BJ (cell line): ENCODE measurements around the gene TCF15. TPM values are rescaled to one million over a fixed set of nuclear protein-coding genes. Genes with fewer than 3 reads are reported as not detected.

Experiments used
- CTCF ChIA-PET: fragments of 350-600 bp; formaldehyde crosslinking; extraction: SDS; loops from one replicate; lab custom pipeline; 2021; ENCODE audit warnings: antibody characterized with exemption, inconsistent platforms; lab: Yijun Ruan, JAX
- POLR2A ChIA-PET: fragments of 300-600 bp; sonication (Branson Sonifier 250); formaldehyde crosslinking; extraction: SDS; loops from one replicate; lab custom pipeline; 2021; ENCODE audit warnings: antibody characterized with exemption; lab: Charles Lee
- DNase-seq: peaks from one replicate; pipeline ENCODE4 v3.0.0-alpha.2; 2011; ENCODE audit warnings: low read depth
- H3K27me3 ChIP-seq: 2 replicates; pipeline ENCODE4 v1.6.0; 2011; ENCODE audit warnings: low read length; ENCODE audit not compliant: control insufficient read depth, insufficient read depth
- H3K36me3 ChIP-seq: 2 replicates; pipeline ENCODE4 v1.5.1; 2011; ENCODE audit warnings: low read length; ENCODE audit not compliant: control insufficient read depth, insufficient read depth
- H3K4me3 ChIP-seq: 2 replicates; pipeline ENCODE4 v1.5.1; 2011; ENCODE audit warnings: low read depth, mild to moderate bottlenecking, control low read depth, low read length
- CTCF ChIP-seq: IDR thresholded peaks from 2 replicates; pipeline ENCODE4 v1.5.1; 2011; ENCODE audit warnings: low read depth, mild to moderate bottlenecking, control low read depth, inconsistent platforms, low read length, moderate library complexity; ENCODE audit not compliant: insufficient read depth
- polyA plus RNA-seq: library from polyadenylated mRNA; depleted of rRNA; stranded (reverse); fragments of >200 nt; gene quantifications from 2 replicates; pipeline ENCODE4 v1.2.3, GENCODE V29; 2011

The TCF15 gene
- polyA plus RNA-seq, 1 experiment: not detected

GRCh38 chr20:641516-641875, 31.4 kb upstream of the TCF15 start:
- no peak for TF ChIP-seq CTCF
- Histone ChIP-seq H3K36me3 (peaks cover 1% of the 10 kb centered on the region), H3K27me3 (no peaks in the 10 kb centered on the region), H3K4me3 (no peak overlapping the region)
- ChIA-PET CTCF (interaction anchor here (1.0 to 1.5 kb wide), 2 partner anchors 12 to 26 kb away, joined by 3 to 4 read pairs; no protein-coding TSS in a partner anchor), POLR2A (no interaction called here)
- no peak for DNase-seq

- no peaks in the 10 kb centered on the region; the same call in 1 of the 2 replicates for H3K36me3 ChIP-seq
- POLR2A ChIA-PET: no interaction called here
- H3K27me3 ChIP-seq: 0 out of 2 replicates have a peak, but pooled peaks cover 4% of the 10 kb centered on the region
- no peak for TF ChIP-seq CTCF
- no peak overlapping the region for H3K4me3 ChIP-seq
- CTCF ChIA-PET: interaction anchor here (0.8 to 2.1 kb wide), 4 partner anchors 11 to 99 kb away, joined by 3 to 4 read pairs (median 4); no protein-coding TSS in a partner anchor
- no peak for DNase-seq
Observed at GRCh38 chr20:640674-641515, 30.8 kb upstream of the TCF15 start.

- Histone ChIP-seq H3K36me3 (no peaks in the 10 kb centered on the region), H3K27me3 (peaks cover 16% of the 10 kb centered on the region; the same call in 1 of the 2 replicates), H3K4me3 (no peak overlapping the region)
- DNase-seq: no peak
- no peak for TF ChIP-seq CTCF
- CTCF ChIA-PET: interaction anchor here (1.5 kb wide), 1 partner anchor 9 kb away, joined by 6 read pairs; no protein-coding TSS in a partner anchor
- POLR2A ChIA-PET: no interaction called here
Observed at GRCh38 chr20:638579-638978, 28.5 kb upstream of the TCF15 start.

DNA sequence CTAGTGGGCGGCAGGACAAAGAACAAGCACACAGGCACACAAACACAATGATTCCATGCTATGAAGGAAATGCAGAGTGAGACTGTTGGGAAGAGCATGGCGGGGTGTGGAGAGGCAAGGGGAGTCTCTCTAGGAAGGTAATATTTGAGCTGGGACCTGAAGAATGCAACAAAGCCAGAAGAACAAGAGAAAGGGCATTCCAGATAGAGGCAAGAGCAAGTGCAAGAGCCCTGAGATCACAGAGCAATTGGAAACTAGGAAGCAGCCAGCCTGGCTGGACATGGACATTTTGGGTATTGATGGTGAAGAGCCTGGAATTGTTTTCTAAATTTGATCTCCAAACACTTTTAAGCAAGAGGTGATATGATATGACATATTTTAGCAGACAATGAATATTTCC, 27.4 kb upstream of the TCF15 start:
- POLR2A ChIA-PET: no interaction called here
- H3K36me3 ChIP-seq: no peaks in the 10 kb centered on the region
- CTCF ChIA-PET: no interaction called here
- H3K27me3 ChIP-seq: peaks cover 16% of the 10 kb centered on the region; the same call in 1 of the 2 replicates
- no peak for TF ChIP-seq CTCF
- H3K4me3 ChIP-seq: no peak overlapping the region
- no peak for DNase-seq

DNA sequence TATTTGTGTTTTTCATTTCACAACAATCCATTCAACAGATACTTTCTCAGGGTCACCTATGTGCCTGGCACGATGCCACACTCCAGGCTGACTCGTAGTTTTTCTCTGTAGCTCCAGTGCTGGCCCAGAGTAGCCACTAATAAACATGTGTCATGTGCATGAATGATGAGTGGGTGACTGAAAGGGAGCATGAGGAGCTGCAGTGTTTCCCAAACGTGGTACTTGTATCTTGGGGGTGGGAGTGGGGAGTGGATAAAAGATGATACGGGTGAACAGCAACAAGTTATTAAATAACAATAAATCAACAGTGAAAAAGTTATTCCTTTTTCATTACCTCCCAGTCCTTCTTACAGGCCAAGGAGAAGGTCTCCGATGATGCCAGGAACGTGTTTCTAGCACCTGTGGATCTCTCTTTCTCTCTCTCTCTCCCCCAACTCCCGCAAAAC, 25.8 kb upstream of the TCF15 start:
- no peak for DNase-seq
- H3K36me3 ChIP-seq: no peaks in the 10 kb centered on the region
- H3K27me3 ChIP-seq: peaks cover 16% of the 10 kb centered on the region; the same call in 1 of the 2 replicates
- ChIA-PET POLR2A (no interaction called here), CTCF (no interaction called here)
- no peak overlapping the region for H3K4me3 ChIP-seq
- TF ChIP-seq CTCF: no peak
